A673 (cell line): ENCODE measurements around the gene KCTD12. TPM values are rescaled to one million over a fixed set of nuclear protein-coding genes. Genes with fewer than 3 reads are reported as not detected.

Experiments
- BruUV-seq: library from RNA; stranded (reverse); fragments of 400-500 nt; replicated peaks from 2 replicates; lab custom pipeline; 2021; lab: Mats Ljungman, UMichigan
- CTCF ChIA-PET: fragments of 300-600 bp; sonication (Branson Sonifier 250); formaldehyde crosslinking; loops from one replicate; lab custom pipeline; 2022; ENCODE audit warnings: antibody characterized with exemption; lab: Charles Lee
- POLR2A ChIA-PET: fragments of 300-600 bp; sonication (Branson Sonifier 250); formaldehyde crosslinking; loops from one replicate; lab custom pipeline; 2022; ENCODE audit warnings: antibody characterized with exemption; ENCODE audit not compliant: low non-redundant PET; lab: Charles Lee
- DNase-seq: peaks from one replicate; pipeline ENCODE4 v3.0.0-alpha.2; 2015; ENCODE audit warnings: low spot score
- H3K27ac ChIP-seq: fragments of 200-600 bp; sonication (generic); 2 replicates; pipeline ENCODE4 v1.5.1; 2016; ENCODE audit warnings: mixed run types, low read depth, mild to moderate bottlenecking, mixed read lengths, antibody characterized with exemption, low read length; ENCODE audit not compliant: poor library complexity, severe bottlenecking
- H3K27me3 ChIP-seq: fragments of 200-600 bp; sonication (generic); replicated peaks from 2 replicates; pipeline ENCODE4 v1.6.1; 2017; ENCODE audit warnings: mixed run types, low read depth, mild to moderate bottlenecking, mixed read lengths, antibody characterized with exemption, low read length; ENCODE audit not compliant: insufficient read depth, poor library complexity
- H3K36me3 ChIP-seq: fragments of 200-600 bp; sonication (generic); 2 replicates; pipeline ENCODE4 v1.6.1; 2016; ENCODE audit warnings: mixed run types, mild to moderate bottlenecking, mixed read lengths, antibody characterized with exemption, low read length; ENCODE audit not compliant: insufficient read depth, poor library complexity, severe bottlenecking
- H3K4me1 ChIP-seq: fragments of 200-600 bp; sonication (generic); 2 replicates; pipeline ENCODE4 v1.6.1; 2017; ENCODE audit warnings: mixed run types, mild to moderate bottlenecking, mixed read lengths, antibody characterized with exemption, low read length; ENCODE audit not compliant: insufficient read depth, poor library complexity, severe bottlenecking
- H3K4me3 ChIP-seq: fragments of 200-600 bp; sonication (generic); 2 replicates; pipeline ENCODE4 v1.5.1; 2016; ENCODE audit warnings: low read depth, mixed run types, mild to moderate bottlenecking, mixed read lengths, low read length; ENCODE audit not compliant: poor library complexity, severe bottlenecking
- H3K9me3 ChIP-seq: fragments of 200-600 bp; sonication (generic); 2 replicates; pipeline ENCODE4 v1.6.1; 2016; ENCODE audit warnings: mixed run types, low read depth, mild to moderate bottlenecking, mixed read lengths, antibody characterized with exemption, low read length; ENCODE audit not compliant: poor library complexity, severe bottlenecking
- CTCF ChIP-seq: fragments of 300-800, 200-600 bp; sonication (generic); conservative IDR thresholded peaks from 2 replicates; pipeline ENCODE4 v1.5.1; 2017; ENCODE audit warnings: low read depth, mild to moderate bottlenecking, antibody characterized with exemption, low read length, moderate library complexity, mixed read lengths
- EZH2 ChIP-seq: fragments of 200-600 bp; sonication (generic); IDR thresholded peaks from 2 replicates; pipeline ENCODE4 v1.6.1; 2017; ENCODE audit warnings: borderline replicate concordance, low read depth, mild to moderate bottlenecking, mixed read lengths, antibody characterized with exemption, low read length; ENCODE audit not compliant: poor library complexity, severe bottlenecking
- intact Hi-C: fragments of 100-400 bp; cut with micrococcal nuclease; formaldehyde crosslinking; loops from one replicate; pipeline ENCODE4 v1.10.0; 2022; ENCODE audit not compliant: unreplicated experiment
- total RNA-seq: library from RNA; stranded (reverse); gene quantifications from 2 replicates; pipeline ENCODE4 v1.2.3, GENCODE V29; 2021

KCTD12 gene
- total RNA-seq, 1 experiment from 2014 or later = 3.5 TPM

DNA sequence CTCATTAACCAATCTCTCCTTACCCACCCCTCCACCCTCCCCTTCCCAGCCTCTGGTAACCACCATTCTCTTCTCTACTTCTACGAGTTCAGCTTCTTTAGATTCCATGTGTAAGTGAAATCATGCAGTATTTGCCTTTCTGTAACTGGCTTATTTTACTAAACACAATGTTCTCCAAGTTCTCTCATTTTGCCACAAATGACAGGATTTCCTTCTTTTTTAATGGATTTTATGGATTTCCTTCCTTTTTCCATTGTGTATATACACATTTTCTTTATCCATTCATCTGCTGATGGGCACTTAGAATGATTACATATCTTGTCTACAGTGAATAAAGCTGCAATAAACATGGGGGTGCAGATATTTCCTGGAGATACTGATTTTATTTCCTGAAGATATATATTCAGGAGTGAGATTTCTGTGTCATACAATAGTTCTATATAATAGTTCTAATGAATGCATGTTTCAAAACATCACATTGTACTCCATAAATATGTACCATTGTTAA is 20.2 kb downstream of the KCTD12 start:
- DNase-seq = no peak
- no peaks in the 10 kb centered on the region for H3K27me3 ChIP-seq
- no TSS peak for BruUV-seq
- no peak overlapping the region for H3K27ac ChIP-seq
- intact Hi-C loops = no loop called here
- no peaks in the 10 kb centered on the region for H3K9me3 ChIP-seq
- no peaks in the 10 kb centered on the region for H3K4me1 ChIP-seq
- H3K4me3 ChIP-seq = no peak overlapping the region
- H3K36me3 ChIP-seq = no peaks in the 10 kb centered on the region
- POLR2A ChIA-PET = no interaction called here
- TF ChIP-seq EZH2 = no peak
- TF ChIP-seq CTCF = no peak
- CTCF ChIA-PET = no interaction called here

DNA sequence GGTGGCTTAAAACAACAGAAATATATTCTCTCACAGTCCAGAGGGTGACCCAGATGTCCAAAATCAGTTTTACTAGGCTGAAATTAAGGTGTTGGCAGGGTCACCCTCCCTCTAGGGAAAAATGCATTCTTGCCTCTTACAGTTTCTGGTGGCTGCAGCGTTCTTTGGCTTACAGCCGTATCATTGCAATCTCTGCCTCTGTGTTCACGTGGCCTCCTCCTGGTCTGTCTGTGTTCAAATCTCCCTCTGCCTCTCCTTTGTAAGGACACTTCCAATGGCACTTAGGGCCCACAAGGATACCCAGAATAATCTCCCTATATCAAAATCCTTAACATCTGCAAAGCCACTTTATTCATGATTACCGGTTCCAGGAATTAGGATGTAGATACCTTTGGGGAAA is 21.1 kb downstream of the KCTD12 start:
- TF ChIP-seq CTCF = no peak
- TF ChIP-seq EZH2 = no peak
- Histone ChIP-seq H3K9me3 (no peaks in the 10 kb centered on the region), H3K4me1 (no peaks in the 10 kb centered on the region), H3K27me3 (no peaks in the 10 kb centered on the region), H3K27ac (no peak overlapping the region), H3K4me3 (no peak overlapping the region), H3K36me3 (no peaks in the 10 kb centered on the region)
- DNase-seq = no peak
- ChIA-PET POLR2A (no interaction called here), CTCF (no interaction called here)
- intact Hi-C loops = no loop called here
- no TSS peak for BruUV-seq

DNA sequence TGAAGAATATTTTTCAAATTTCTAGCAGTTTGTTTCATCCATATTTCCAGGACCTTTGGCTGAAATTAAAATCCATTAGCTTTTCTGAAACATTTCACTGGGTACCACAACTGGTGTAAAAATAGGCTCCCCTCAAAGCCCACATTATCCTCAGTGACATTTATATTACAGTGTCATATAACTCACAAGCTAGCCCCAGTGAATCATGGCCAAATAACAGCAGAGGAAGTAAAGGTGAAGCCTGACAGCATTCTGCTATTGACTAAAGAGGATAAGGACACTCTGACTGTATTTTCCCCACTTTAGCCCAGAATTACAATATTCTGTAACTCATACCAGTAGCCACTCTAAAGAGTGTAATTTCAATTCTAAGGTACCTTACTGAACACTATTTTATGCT is 21.9 kb downstream of the KCTD12 start:
- intact Hi-C loops = no loop called here
- no TSS peak for BruUV-seq
- CTCF ChIA-PET = no interaction called here

More for the DNA sequence above, 21.9 kb downstream of the KCTD12 start:
- Histone ChIP-seq H3K4me3 (no peak overlapping the region), H3K27me3 (no peaks in the 10 kb centered on the region), H3K4me1 (no peaks in the 10 kb centered on the region), H3K9me3 (no peaks in the 10 kb centered on the region), H3K27ac (no peak overlapping the region), H3K36me3 (no peaks in the 10 kb centered on the region)
- POLR2A ChIA-PET = no interaction called here
- TF ChIP-seq CTCF (no peak), EZH2 (no peak)
- DNase-seq = no peak
